Activated CD8-positive, alpha-beta memory T cell treated with anti-CD3 and anti-CD28 coated beads, Interleukin-2, amount 50 U/mL, for 1 hour (primary cell): ENCODE data around the gene NEURL2.
"Not testable (repeated sequence)": the region's sequence is repeated elsewhere in the genome, so short reads cannot be mapped to it uniquely, and the experiment has no call there.

Experiments used
- DNase-seq: peaks from one replicate; pipeline ENCODE4 v3.0.0-alpha.2; 2020; ENCODE audit errors: extremely low read depth

NEURL2 gene

GRCh38 chr20:45890985-45891983, at the start of gene NEURL2, which contains the start of gene CTSA:
NEURL2 (minus strand) TSS chr20:45891208; CDS start chr20:45890991, 217 bp downstream.
CTSA (plus strand) TSS chr20:45891335; CDS start chr20:45891569, 234 bp downstream.
- DNase-seq = peak; percentile 56

- DNase-seq = no peak
Observed at GRCh38 chr20:45940469-45940868, 49.5 kb upstream of the NEURL2 start.

- DNase-seq = no peak
Observed at GRCh38 chr20:45940053-45940452, 49.0 kb upstream of the NEURL2 start.

GRCh38 chr20:45938727-45939438, 47.9 kb upstream of the NEURL2 start:
- no peak for DNase-seq

GRCh38 chr20:45937765-45938164, 46.8 kb upstream of the NEURL2 start:
- DNase-seq = no peak

GRCh38 chr20:45935416-45936046, 44.5 kb upstream of the NEURL2 start:
- no peak for DNase-seq

GRCh38 chr20:45934586-45935415, 43.8 kb upstream of the NEURL2 start, which contains the start of gene PCIF1:
PCIF1 (plus strand) TSS chr20:45934683; CDS start chr20:45939000, 4,317 bp downstream.
- DNase-seq = peak; percentile 96

- DNase-seq = no peak
Observed at GRCh38 chr20:45934046-45934585, 43.1 kb upstream of the NEURL2 start.

GRCh38 chr20:45933266-45934045, 42.4 kb upstream of the NEURL2 start:
- DNase-seq = no peak

- not testable (repeated sequence) for DNase-seq
Observed at GRCh38 chr20:45931680-45932079, 40.7 kb upstream of the NEURL2 start.

- no peak for DNase-seq
Observed at GRCh38 chr20:45927071-45927878, 36.3 kb upstream of the NEURL2 start.

- no peak for DNase-seq
Observed at GRCh38 chr20:45926731-45927070, 35.7 kb upstream of the NEURL2 start.

GRCh38 chr20:45925821-45926506, 35.0 kb upstream of the NEURL2 start:
- no peak for DNase-seq

- DNase-seq = no peak
Observed at GRCh38 chr20:45924391-45925261, 33.6 kb upstream of the NEURL2 start.

- DNase-seq = no peak
Observed at GRCh38 chr20:45921337-45922189, 30.6 kb upstream of the NEURL2 start.

- no peak for DNase-seq
Observed at GRCh38 chr20:45920462-45921336, 29.7 kb upstream of the NEURL2 start.
